Activated CD8-positive, alpha-beta T cell treated with anti-CD3 and anti-CD28 coated beads, Interleukin-2, amount 10 ng/mL, durations not matched to agents 7 days and 5 days (primary cell): ENCODE data around the gene YIPF6. TPM values are rescaled to one million over a fixed set of nuclear protein-coding genes. Genes with fewer than 3 reads are reported as not detected.
A peak's percentile ranks its signal among the peaks of the same experiment; 100 is the strongest.
"Not testable (repeated sequence)": the region's sequence is repeated elsewhere in the genome, so short reads cannot be mapped to it uniquely, and the experiment has no call there.

Experiments
- ATAC-seq: fragments of 150-1000 bp; cut with Tn5 transposase; one replicate; pipeline ENCODE4 v1.10.0; 2021; ENCODE audit warnings: moderate library complexity
- CTCF ChIA-PET: fragments of 350-600 bp; sonication (Branson Sonifier 250); formaldehyde crosslinking; loops from one replicate; lab custom pipeline; 2021; ENCODE audit warnings: antibody characterized with exemption; lab: Charles Lee
- POLR2A ChIA-PET: fragments of 350-600 bp; sonication (Branson Sonifier 250); formaldehyde crosslinking; loops from one replicate; lab custom pipeline; 2021; ENCODE audit warnings: antibody characterized with exemption; lab: Charles Lee
- DNase-seq: peaks from one replicate; pipeline ENCODE4 v3.0.0-alpha.2; 2020
- H3K27ac Mint-ChIP-seq: one replicate; pipeline ENCODE4 v1.8.0; 2021; ENCODE audit warnings: mild to moderate bottlenecking, mixed read lengths
- H3K27me3 Mint-ChIP-seq: one replicate; pipeline ENCODE4 v1.8.0; 2021; ENCODE audit warnings: low read depth, mixed read lengths
- H3K36me3 Mint-ChIP-seq: one replicate; pipeline ENCODE4 v1.8.0; 2021; ENCODE audit warnings: low read depth, mixed read lengths
- H3K4me1 Mint-ChIP-seq: one replicate; pipeline ENCODE4 v1.8.0; 2021; ENCODE audit warnings: low read depth, mixed read lengths
- H3K4me3 Mint-ChIP-seq: one replicate; pipeline ENCODE4 v1.8.0; 2021; ENCODE audit warnings: mild to moderate bottlenecking, mixed read lengths
- H3K9me3 Mint-ChIP-seq: one replicate; pipeline ENCODE4 v1.8.0; 2022; ENCODE audit warnings: mixed read lengths; ENCODE audit not compliant: insufficient read depth
- total RNA-seq, 2 experiments: library from RNA; stranded (reverse); gene quantifications; one replicate each; pipeline ENCODE4 v1.2.3, GENCODE V29; 2021

Gene YIPF6
- total RNA-seq, 2 experiments from 2014 or later: 14.3 to 15.0 TPM

DNA sequence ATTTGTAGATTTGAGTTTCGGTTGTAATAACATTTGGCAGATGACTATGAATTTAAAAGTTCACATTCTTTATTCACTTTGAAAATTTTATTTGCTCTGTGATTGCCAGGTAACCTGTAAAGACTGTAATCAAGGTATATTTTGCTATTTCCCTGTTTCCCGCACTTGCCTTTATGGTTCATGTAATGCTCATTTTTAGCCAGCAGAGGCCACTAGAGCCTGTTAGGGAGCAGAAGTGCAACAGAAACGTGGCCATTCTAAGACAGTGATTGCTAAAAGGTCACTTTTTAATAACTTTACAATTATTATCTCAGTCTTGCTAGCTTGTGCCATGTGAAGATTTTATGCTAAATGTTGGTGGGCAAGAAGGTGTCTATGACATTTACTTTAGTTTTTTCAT is 12.4 kb downstream of the YIPF6 start:
- no peaks in the 10 kb centered on the region for H3K27me3 Mint-ChIP-seq
- H3K36me3 Mint-ChIP-seq: peaks cover 14% of the 10 kb centered on the region
- ChIA-PET CTCF (interaction anchor here (2.0 kb wide), 1 partner anchor 199 kb away, joined by 9 read pairs; no protein-coding TSS in a partner anchor), POLR2A (no interaction called here)
- ATAC-seq (no peak), DNase-seq (peak; percentile 42)
- no peak overlapping the region for H3K4me3 Mint-ChIP-seq
- H3K9me3 Mint-ChIP-seq: no peaks in the 10 kb centered on the region
- H3K27ac Mint-ChIP-seq: no peak overlapping the region
- peaks cover 3% of the 10 kb centered on the region for H3K4me1 Mint-ChIP-seq

DNA sequence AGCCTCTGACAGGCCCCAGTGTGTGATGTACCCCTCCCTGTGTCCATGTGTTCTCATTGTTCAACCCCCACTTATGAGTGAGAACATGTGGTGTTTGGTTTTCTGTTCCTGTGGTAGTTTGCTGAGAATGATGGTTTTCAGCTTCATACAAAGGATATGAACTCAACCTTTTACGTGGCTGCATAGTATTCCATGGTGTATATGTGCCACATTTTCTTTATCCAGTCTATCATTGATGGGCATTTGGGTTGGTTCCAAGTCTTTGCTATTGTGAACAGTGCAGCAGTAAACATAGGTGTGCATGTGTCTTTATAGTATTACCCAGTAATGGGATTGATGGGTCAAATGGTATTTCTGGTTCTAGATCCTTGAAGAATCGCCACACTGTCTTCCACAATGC is 25.8 kb downstream of the YIPF6 start:
- CTCF ChIA-PET, DNase-seq, H3K27me3 Mint-ChIP-seq, H3K9me3 Mint-ChIP-seq, H3K4me1 Mint-ChIP-seq, ATAC-seq, H3K4me3 Mint-ChIP-seq, POLR2A ChIA-PET, H3K27ac Mint-ChIP-seq: not testable (repeated sequence)
- peaks cover 66% of the 10 kb centered on the region for H3K36me3 Mint-ChIP-seq

DNA sequence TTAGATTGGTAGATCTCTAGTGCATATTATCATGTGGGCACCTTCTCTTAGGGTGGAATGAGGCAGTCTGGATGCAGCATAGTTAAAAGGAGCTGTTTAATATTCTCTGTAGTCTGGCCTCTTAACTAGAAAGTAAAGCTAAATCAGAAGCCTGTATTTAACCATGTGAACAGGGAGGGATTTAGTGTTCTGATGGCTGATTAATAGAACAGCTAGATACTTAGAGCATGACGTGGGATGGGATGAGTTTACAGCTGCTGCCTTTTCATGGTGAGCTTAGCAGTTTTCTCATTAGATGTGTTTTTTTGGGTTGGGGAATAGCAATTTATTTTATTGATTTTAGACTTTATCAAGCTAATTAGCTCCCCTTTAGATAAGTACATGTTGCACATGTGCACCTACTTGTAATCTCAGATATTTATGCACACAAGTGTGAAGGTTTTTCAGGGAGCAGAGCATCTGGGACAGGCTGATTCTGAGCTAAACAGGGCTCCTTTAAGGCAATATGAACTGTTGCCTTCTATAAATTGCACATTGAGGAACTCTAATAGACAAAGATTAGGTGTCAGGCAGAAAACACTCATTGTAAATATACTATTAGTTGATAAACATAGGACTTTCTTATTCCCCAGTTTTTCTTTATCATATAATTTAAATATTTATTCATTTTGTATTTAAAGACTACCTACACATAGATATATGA is 34.1 kb downstream of the YIPF6 start:
- no peaks in the 10 kb centered on the region for H3K27me3 Mint-ChIP-seq
- ChIA-PET CTCF (interaction anchor here (1.4 kb wide), 1 partner anchor 11 kb away, joined by 3 read pairs; no protein-coding TSS in a partner anchor), POLR2A (no interaction called here)
- H3K36me3 Mint-ChIP-seq: peaks cover 31% of the 10 kb centered on the region
- DNase-seq (no peak), ATAC-seq (no peak)
- no peak overlapping the region for H3K27ac Mint-ChIP-seq
- H3K4me1 Mint-ChIP-seq: no peaks in the 10 kb centered on the region
- no peaks in the 10 kb centered on the region for H3K9me3 Mint-ChIP-seq
- no peak overlapping the region for H3K4me3 Mint-ChIP-seq

DNA sequence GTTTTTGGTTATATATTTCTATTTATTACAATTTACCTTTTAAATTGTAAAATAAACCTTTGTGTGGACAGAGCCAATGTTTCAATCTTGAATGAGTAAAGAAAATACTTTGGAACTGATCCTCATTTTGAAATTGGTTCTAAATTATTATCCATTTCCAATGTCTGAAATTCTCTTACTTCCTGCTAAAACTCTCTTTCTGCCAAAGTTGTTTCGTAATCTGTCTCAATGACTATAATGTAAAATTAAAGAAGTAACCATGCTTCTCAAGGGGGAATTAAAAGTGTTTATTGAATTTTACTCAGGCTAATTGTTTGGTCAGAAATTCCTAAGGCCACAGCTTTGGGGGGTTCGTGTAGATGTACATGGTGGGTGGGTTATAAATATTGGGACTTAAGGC is 34.8 kb downstream of the YIPF6 start:
- Mint-ChIP-seq H3K27me3 (no peaks in the 10 kb centered on the region), H3K9me3 (no peaks in the 10 kb centered on the region), H3K36me3 (peaks cover 25% of the 10 kb centered on the region), H3K27ac (no peak overlapping the region), H3K4me1 (no peaks in the 10 kb centered on the region), H3K4me3 (no peak overlapping the region)
- POLR2A ChIA-PET: no interaction called here
- ATAC-seq: no peak
- CTCF ChIA-PET: no interaction called here
- DNase-seq: no peak

DNA sequence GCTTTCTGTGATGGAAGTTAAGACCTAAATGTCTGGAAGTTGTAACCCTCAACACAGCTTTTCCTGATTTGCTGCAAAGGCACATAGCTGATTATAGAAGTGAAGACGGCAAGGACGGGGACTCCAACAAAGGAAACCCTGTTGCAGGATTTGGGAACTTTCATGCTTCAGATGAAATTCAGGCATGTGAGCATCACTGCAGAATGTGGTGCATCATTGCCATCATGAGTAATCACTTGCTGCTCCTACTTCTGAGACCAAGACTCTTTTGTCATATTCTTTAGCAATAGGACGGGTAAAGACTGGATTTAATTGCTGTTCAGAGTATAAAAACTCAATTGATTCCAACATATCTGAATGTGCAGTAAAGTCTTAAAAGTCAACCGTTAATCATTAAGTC is 35.8 kb downstream of the YIPF6 start:
- Mint-ChIP-seq H3K4me1 (no peaks in the 10 kb centered on the region), H3K27me3 (no peaks in the 10 kb centered on the region), H3K9me3 (no peaks in the 10 kb centered on the region), H3K36me3 (peaks cover 17% of the 10 kb centered on the region), H3K4me3 (no peak overlapping the region), H3K27ac (no peak overlapping the region)
- ATAC-seq: no peak
- DNase-seq: no peak
- POLR2A ChIA-PET: no interaction called here
- CTCF ChIA-PET: no interaction called here

DNA sequence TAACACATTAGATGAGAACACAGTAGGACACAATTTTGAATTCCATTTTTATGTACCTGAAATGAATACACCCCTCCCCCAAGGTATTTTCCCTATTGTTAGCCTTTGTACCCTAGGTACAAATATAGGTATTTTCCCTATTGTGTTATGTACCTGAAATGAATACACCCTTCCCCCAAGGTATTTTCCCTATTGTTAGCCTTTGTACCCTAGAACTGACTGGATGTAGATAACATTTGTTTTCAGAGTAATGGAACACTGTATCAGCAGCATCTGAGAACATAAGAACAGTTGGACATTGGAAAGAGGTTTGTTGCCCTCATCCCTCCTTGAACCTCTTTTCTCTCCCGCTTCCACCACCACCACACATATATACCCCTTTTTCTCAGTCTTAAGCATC is 37.6 kb downstream of the YIPF6 start:
- ATAC-seq: no peak
- peaks cover 17% of the 10 kb centered on the region for H3K36me3 Mint-ChIP-seq
- H3K4me1 Mint-ChIP-seq: no peaks in the 10 kb centered on the region
- H3K9me3 Mint-ChIP-seq: no peaks in the 10 kb centered on the region
- no peak overlapping the region for H3K27ac Mint-ChIP-seq
- no peaks in the 10 kb centered on the region for H3K27me3 Mint-ChIP-seq
- ChIA-PET CTCF (no interaction called here), POLR2A (no interaction called here)
- no peak for DNase-seq
- no peak overlapping the region for H3K4me3 Mint-ChIP-seq

DNA sequence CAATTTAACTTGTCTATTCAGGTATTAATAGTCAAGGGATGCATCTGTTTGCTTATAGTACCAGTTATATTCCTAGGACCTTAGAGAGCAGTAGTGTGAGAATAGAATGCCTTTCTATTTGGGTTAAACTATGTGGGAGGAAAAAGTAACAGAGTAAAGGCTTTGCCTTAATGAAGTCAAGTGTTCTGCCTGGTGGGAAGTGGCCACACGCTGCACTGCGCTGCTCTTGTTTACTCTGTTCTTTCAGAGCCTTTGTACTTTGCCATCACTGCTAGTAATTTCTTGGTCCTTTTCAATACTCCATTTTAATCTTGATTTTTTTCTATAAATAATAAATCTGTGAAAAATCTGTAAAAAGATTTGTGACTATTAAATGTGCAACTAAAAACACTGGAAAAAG is 38.0 kb downstream of the YIPF6 start:
- ATAC-seq (no peak), DNase-seq (no peak)
- ChIA-PET CTCF (no interaction called here), POLR2A (no interaction called here)
- no peak overlapping the region for H3K27ac Mint-ChIP-seq
- no peaks in the 10 kb centered on the region for H3K4me1 Mint-ChIP-seq
- H3K36me3 Mint-ChIP-seq: peaks cover 17% of the 10 kb centered on the region
- no peak overlapping the region for H3K4me3 Mint-ChIP-seq
- peaks cover 2% of the 10 kb centered on the region for H3K9me3 Mint-ChIP-seq
- no peaks in the 10 kb centered on the region for H3K27me3 Mint-ChIP-seq

DNA sequence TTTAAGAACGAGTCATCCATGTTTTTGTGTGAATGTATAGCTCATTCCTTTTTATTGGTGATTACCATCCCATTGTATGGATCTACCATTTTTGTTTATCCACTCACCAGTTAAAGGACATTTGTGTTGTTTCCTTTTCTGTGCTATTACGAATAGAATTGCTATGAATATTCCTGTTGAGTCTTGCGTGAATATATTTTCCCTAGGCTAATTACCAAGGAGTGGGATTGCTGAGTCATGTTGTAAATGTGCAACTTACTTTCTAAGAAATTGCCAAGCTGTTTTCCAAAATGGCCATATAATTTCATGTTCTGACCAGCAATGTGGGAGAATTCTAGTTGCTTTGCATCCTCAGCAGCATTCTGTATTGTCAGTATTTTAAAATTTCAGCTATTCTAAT is 51.3 kb downstream of the YIPF6 start:
- H3K27ac Mint-ChIP-seq: no peak overlapping the region
- no peak overlapping the region for H3K4me3 Mint-ChIP-seq
- H3K4me1 Mint-ChIP-seq: no peaks in the 10 kb centered on the region
- no peaks in the 10 kb centered on the region for H3K27me3 Mint-ChIP-seq
- CTCF ChIA-PET: no interaction called here
- no peaks in the 10 kb centered on the region for H3K9me3 Mint-ChIP-seq
- no peak for DNase-seq
- no peak for ATAC-seq
- POLR2A ChIA-PET: no interaction called here
- no peaks in the 10 kb centered on the region for H3K36me3 Mint-ChIP-seq

DNA sequence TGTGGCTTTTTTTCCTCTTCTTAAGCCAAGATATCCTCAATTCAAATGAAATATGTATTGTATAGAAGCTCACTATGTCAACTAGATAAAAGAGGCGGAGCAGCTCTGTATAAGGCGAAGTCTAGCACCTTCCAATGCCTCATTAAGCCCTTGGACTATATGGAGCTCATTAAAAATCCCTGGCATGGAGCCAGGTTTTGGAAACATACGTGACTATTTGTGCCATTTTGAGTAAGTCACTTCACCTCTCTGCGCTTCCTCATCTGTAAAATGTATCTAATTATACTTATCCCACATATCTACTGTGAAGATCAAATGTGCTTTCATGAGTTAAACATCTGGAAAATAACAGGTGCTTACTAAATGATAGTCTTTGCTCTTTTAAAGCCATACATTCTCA is 57.2 kb downstream of the YIPF6 start:
- H3K4me1 Mint-ChIP-seq: no peaks in the 10 kb centered on the region
- H3K27me3 Mint-ChIP-seq: no peaks in the 10 kb centered on the region
- DNase-seq (no peak), ATAC-seq (no peak)
- no peak overlapping the region for H3K27ac Mint-ChIP-seq
- no peaks in the 10 kb centered on the region for H3K36me3 Mint-ChIP-seq
- H3K4me3 Mint-ChIP-seq: no peak overlapping the region
- POLR2A ChIA-PET: no interaction called here
- CTCF ChIA-PET: no interaction called here
- H3K9me3 Mint-ChIP-seq: no peaks in the 10 kb centered on the region

DNA sequence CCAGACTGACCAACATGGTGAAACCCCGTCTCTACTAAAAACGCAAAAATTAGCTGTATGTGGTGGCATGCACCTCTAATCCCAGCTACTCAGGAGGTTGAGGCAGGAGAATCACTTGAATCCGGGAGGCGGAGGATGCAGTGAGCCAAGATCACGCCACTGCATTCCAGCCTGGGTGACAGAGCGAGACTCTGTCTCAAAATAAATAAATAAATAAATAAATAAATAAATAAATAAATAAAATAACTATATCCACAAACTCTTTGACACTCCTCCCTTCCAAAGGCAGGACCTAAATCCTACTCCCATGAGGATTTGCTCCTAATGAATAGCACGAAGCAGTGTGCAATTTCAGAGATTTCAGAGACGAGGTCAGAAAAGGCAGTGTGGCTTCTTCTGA is 58.3 kb downstream of the YIPF6 start:
- H3K4me1 Mint-ChIP-seq, H3K9me3 Mint-ChIP-seq, ATAC-seq, CTCF ChIA-PET, POLR2A ChIA-PET, H3K27me3 Mint-ChIP-seq, DNase-seq, H3K36me3 Mint-ChIP-seq, H3K27ac Mint-ChIP-seq, H3K4me3 Mint-ChIP-seq: not testable (repeated sequence)

DNA sequence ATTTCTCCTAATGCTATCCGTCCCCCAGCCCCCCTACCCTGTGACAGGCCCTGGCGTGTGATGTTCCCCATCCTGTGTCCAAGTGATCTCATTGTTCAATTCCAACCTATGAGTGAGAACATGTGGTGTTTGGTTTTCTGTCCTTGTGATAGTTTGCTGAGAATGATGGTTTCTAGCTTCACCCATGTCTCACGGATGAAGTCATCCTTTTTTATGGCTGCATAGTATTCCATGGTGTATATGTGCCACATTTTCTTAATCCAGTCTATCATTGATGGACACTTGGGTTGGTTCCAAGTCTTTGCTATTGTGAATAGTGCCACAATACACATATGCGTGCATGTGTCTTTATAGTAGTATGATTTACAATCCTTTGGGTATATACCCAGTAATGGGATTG is 61.1 kb downstream of the YIPF6 start:
- CTCF ChIA-PET, H3K4me1 Mint-ChIP-seq, H3K27me3 Mint-ChIP-seq, H3K36me3 Mint-ChIP-seq, DNase-seq, H3K4me3 Mint-ChIP-seq, H3K9me3 Mint-ChIP-seq, POLR2A ChIA-PET, H3K27ac Mint-ChIP-seq, ATAC-seq: not testable (repeated sequence)

DNA sequence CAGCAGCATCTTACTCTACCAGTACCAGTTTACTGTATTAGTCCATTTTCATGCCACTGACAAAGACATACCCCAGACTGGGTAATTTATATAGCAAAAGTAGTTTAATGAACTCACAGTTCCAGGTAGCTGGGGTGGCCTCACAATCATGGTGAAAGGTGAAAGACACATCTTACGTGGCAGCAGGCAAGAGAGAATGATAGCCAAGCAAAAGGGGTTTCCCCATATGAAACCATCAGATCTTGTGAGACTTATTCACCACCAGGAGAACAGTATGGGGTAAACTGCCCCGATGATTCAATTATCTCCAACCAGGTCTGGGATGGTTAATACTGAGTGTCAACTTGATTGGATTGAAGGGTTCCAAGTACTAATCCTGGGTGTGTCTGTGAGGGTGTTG is 69.3 kb downstream of the YIPF6 start:
- Mint-ChIP-seq H3K27me3 (no peaks in the 10 kb centered on the region), H3K36me3 (no peaks in the 10 kb centered on the region), H3K27ac (no peak overlapping the region), H3K4me3 (no peak overlapping the region), H3K9me3 (no peaks in the 10 kb centered on the region), H3K4me1 (peaks cover 2% of the 10 kb centered on the region)
- no peak for DNase-seq
- ChIA-PET CTCF (no interaction called here), POLR2A (no interaction called here)
- ATAC-seq: no peak

DNA sequence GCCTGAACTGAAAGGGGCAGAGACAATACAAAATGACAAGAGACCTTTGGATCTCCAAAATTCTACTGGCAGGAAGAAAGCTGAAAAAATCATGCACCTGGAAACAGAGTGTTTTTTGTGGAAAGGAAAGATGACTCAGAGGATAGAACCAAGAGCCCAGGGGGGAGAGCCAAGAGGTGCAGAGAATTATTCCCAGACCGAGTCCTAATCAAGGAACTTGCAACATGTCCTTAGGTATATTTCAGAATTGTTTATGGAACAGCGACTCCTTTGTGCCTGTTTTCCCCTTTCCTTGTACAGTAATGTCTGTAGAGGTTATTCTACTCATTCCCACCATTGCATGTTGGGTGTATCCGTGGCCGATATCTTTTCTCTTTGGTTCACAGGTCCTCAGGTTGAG is 71.7 kb downstream of the YIPF6 start:
- CTCF ChIA-PET: no interaction called here
- no peak for DNase-seq
- Mint-ChIP-seq H3K27ac (peak overlapping the region; percentile 51), H3K27me3 (no peaks in the 10 kb centered on the region), H3K9me3 (no peaks in the 10 kb centered on the region), H3K4me3 (no peak overlapping the region), H3K36me3 (no peaks in the 10 kb centered on the region), H3K4me1 (peaks cover 2% of the 10 kb centered on the region)
- POLR2A ChIA-PET: no interaction called here
- no peak for ATAC-seq
